ENCODE data around the gene HDAC10.
"Not testable (repeated sequence)": the region's sequence is repeated elsewhere in the genome, so short reads cannot be mapped to it uniquely, and the experiment has no call there.

Gene HDAC10

DNA sequence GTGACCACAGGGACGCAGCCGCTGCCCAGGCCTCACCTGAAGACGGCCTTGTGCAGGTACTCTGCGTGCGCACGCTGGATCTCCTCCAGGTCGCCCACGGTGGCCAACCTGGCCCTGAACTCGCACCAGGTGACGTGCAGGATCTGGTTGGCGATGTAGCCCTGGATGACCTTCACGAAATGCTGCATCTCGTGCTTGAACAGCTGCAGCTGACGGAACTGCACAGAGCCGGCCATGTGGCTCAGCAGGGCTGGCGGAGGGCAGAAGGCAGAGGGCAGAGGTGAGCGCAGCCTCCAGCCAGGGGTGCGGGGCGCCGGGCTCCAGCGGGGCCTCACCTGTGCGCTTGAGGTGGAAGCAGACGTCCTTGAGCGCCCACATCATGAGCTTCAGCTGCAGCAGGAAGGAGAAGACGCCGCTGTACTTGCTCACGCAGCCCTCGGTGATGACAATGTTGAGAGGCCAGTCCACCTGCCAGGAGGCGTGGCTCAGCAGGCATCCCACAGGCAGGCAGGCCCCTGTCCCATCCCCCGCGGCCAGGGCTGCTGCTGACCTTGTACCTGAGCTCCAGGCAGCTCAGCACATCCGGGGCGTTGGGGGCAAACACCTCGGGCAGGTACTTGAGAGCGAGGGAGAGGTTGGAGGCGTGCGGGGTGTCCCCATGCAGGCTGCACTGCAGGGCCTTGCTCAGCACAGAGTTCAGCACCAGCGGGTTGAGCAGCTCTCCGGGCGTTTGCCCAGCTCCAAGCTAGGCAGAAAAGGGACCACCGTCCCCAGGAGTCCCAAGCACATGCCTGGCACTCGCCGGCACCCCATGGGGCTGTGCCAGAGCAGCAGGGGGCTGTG is 32.7 kb downstream of the HDAC10 start:
- DNase-seq (ENCODE audit: low read depth in 2 of 2), result no peak

DNA sequence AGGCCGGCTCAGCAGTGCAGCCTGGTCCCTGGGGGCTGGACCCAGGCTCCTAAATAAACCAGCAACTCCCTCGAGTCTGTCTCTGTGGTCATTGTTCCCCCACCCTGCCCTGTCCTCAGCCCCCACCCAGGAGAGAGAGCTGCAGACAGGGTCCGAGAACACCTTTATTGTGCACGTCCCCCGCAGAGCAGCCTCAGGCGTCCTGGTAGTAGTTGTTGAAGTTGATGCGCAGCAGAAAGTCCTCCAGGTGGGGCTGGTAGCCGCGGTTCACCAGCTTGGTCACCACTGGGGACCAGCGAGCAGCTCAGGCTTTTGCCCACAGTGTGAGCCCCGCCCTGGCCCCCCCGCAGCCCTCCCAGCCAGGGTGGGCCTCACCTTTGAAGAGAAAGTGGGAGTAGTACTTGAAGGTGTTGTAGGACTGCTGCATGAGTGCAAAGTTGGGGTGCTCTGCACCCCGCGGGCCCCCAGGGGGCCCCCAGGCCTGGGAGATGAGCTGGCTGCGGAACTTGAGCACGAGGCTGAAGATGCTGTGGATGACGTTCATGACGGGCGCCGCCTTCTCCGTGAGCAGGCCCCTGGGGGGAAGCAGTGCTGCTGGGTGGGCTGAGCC is 33.4 kb downstream of the HDAC10 start:
- no peak for DNase-seq (ENCODE audit: low read depth in 2 of 2)

GRCh38 chr22:50216684-50217520 is 34.2 kb downstream of the HDAC10 start:
- DNase-seq (ENCODE audit: low read depth in 2 of 2), result no peak

GRCh38 chr22:50216055-50216683 is 34.9 kb downstream of the HDAC10 start:
- no peak for DNase-seq (ENCODE audit: low read depth in 2 of 2)

DNA sequence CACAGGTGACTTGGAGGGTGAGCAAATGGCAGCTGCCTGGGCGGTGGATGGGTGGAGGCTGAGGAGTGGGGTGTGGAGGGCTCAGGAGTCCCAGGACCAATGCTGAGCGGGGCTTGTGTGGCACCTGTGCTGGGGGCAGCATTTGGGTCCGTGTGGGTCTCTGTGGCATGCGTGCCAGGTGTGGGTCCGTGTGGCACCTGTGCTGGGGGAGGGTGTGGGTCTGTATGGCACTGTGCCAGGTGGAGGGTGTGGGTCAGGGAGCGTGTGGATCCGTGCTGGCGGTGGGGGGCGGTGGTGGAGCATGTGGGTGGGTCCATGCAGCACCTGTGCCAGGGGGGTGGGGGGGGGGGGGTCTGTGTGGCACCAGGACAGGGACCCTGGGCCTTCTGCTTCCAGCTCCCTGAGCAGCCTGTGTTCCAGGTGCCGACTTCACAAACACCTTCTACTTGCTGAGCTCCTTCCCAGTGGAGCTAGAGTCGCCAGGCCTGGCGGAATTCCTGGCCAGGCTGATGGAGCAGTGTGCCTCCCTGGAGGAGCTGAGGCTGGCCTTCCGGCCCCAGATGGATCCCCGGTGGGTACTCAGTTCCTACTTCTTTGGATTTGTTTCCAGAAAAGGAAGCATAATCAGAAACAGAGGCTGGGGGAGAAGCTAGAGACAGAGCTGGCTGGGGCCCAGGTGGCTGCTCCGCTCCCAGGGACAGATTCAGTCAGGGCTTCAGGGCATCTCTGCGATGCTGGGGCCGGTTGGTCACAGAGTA is 35.6 kb downstream of the HDAC10 start:
- DNase-seq (ENCODE audit: low read depth in 2 of 2), result no peak

- DNase-seq (ENCODE audit: low read depth in 2 of 2), result no peak
Observed at GRCh38 chr22:50213263-50213662, 37.8 kb downstream of the HDAC10 start.

DNA sequence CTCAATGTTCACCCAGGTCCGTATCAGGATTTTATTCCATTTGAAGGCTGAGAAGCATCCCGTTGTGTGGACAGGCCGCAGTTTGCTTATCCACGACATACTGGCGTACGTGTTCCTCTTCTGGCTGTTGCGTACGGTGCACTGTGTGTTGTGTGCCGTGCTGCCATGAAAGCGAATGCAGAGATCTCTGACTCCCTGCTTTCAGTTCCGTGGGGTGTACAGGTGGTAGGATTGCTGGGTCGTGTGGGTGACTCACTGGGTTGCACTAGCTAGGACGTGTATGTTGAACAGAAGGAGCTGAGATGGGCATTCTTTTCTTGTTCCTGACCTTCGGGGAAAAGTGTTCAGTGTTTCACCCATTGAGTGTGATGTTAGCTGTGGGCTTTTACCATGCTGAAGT is 39.9 kb downstream of the HDAC10 start:
- no peak for DNase-seq (ENCODE audit: low read depth in 2 of 2)

- no peak for DNase-seq (ENCODE audit: low read depth in 2 of 2)
Observed at GRCh38 chr22:50210378-50211139, 40.5 kb downstream of the HDAC10 start.

GRCh38 chr22:50209893-50210292 is 41.2 kb downstream of the HDAC10 start:
- peak; percentile 17 to 23 for DNase-seq (ENCODE audit: low read depth in 2 of 2)

DNA sequence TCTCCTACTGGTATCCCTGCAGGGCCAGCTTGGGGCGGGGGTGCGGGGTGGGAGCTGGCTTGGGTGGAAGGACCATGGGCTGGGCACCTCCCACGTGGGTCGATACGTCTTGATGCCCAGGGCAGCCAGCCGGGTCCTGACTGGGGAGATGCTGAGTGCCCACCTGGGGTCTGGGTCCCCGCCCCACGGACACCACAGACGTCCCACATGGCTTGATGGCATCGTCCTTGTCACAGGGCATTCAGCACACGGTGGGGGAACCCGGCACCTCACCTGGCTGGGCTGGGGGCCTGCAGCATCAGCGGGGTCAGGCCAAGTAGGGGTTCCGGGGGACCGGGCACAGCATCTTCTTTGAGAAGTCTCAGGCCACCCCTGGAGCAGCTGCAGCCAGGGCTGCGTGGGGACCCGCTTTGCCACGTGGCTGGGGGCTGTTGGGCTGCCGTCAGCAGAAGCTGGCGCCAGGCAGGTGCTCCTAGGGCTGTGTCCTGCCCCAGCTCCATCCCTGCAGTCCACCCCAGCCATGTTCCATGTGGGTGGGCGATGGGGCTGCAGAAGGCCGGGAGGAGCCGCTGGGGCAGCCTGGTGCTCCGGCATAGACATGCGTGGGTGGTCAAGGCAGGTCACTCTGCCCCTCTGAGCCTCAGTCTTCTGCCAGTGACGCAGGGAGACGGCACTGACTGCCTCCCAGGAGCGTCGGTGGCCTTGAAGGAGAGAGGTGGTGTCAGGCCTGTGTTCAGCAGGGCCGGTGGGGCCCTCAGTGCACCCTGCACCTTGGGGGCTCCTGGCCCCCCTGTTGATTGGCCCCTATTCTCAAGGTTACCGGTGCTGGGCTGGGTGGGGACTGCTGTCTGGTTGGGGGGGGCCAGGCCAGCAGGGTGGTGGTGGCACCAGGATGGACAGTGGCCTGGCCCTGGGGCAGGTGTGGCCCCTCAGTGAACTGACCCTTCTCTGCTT is 41.8 kb downstream of the HDAC10 start:
- DNase-seq (ENCODE audit: low read depth in 2 of 2), result no peak

- DNase-seq (ENCODE audit: low read depth in 2 of 2), result no peak
Observed at GRCh38 chr22:50208430-50208938, 42.6 kb downstream of the HDAC10 start.

- DNase-seq (ENCODE audit: low read depth in 2 of 2), result no peak
Observed at GRCh38 chr22:50207383-50208140, 43.5 kb downstream of the HDAC10 start.

DNA sequence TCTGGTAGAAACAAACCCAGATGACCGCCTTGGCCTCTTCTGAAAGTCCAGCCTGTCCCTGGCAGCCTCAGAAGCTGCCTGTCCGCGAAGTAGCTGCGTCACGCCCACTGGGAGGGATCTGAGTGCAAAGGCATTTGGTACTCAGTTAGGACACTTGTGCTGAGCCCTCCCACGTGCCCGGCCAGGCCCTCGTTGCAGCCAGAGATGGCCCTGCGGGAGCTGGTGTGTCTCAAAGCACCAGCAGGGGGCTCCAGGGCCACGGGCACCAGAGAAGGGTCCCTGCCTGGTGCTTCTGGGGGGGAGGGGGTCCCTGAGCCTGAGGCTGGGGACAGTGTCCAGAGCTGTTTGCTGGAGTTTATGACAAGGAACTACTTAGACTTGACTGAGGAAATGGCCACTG is 44.5 kb downstream of the HDAC10 start:
- no peak for DNase-seq (ENCODE audit: low read depth in 2 of 2)

DNA sequence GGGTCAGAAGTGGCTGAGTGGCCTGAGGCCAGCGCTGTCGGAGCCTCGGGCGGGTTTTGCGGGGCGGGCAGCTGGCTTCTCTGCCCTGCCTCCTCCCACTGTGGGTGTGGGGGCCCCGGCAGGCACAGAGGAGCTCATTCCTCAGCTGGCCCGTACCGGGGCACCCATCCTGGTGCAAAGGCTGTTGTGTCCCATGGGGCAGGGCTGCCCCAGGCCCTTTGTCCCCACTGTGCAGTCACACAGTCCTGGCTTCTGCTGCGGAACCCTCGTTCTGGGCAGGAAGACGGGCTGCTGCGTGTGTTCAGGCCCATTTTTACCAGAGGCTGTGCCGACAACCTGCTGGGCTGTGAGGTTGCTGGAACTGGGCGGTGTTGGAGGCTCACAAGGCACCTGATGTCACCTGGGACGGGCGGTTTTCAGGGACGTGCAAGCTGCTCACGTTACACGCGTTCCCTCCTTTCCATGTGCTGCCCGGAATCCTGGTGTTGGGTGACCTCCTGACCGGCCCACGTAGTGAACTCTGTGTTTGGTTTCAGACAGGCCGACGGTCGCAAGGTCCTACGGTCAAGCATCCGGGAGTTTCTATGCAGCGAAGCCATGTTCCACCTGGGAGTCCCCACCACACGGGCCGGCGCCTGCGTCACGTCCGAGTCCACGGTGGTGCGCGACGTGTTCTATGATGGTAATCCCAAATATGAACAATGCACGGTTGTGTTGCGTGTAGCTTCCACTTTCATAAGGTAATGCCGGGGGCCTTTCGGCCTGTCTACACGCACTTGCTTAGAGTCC is 45.1 kb downstream of the HDAC10 start:
- no peak for DNase-seq (ENCODE audit: low read depth in 2 of 2)

GRCh38 chr22:50204998-50205397 is 46.1 kb downstream of the HDAC10 start:
- not testable (repeated sequence) for DNase-seq (ENCODE audit: low read depth in 2 of 2)

- DNase-seq (ENCODE audit: low read depth in 2 of 2), result no peak
Observed at GRCh38 chr22:50204571-50204970, 46.5 kb downstream of the HDAC10 start.

DNA sequence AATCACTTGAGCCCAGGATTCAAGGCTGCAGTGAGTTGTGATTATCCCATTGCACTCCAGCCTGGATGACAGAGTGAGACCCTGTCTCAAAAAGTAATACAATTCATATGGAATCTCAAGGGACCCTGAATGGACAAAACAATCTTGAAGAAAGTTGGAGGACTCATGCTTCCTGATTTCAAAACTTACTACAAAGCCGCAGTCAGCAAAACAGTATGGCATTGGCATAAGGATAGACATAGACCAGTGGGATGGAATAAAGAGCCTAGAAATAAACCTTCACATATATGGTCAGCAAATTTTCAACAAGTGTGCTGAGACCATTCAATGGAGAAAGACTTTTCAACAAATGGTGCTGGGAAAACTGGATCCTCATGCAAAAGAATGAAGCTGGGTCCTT is 47.8 kb downstream of the HDAC10 start:
- no peak for DNase-seq (ENCODE audit: low read depth in 2 of 2)
